ENCODE results near the gene PAK3.

DNA sequence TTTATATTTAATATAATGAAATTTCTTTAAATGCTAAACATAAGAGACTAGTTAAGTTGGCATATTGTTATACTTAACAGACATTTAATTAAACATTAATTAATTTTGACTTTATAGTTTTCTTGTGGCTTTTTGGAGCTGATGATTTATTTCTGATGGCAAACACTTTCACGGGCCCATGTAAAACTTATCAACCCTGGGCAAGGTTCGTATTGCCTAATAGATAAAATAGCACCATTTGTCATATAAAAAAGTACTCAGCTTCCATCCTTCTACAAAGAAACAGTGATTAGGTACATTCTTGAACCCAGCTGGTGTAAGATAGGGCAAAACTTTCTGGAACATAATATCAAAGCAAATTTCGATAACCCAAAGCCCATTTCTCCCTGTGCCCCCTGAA lies 63.2 kb downstream of the PAK3 start:
- TF ChIP-seq EZH2 (IDR thresholded peaks at IDR 0.05; ENCODE audit: insufficient read depth, poor library complexity, severe bottlenecking), result no peak
- no peak for TF ChIP-seq EZH2phosphoT487 (IDR thresholded peaks at IDR 0.05; ENCODE audit: insufficient read depth, low read depth)
